Measurements from ENCODE around the gene AHCYL2.
"Not testable (repeated sequence)": the region's sequence is repeated elsewhere in the genome, so short reads cannot be mapped to it uniquely, and the experiment has no call there.

The AHCYL2 gene

DNA sequence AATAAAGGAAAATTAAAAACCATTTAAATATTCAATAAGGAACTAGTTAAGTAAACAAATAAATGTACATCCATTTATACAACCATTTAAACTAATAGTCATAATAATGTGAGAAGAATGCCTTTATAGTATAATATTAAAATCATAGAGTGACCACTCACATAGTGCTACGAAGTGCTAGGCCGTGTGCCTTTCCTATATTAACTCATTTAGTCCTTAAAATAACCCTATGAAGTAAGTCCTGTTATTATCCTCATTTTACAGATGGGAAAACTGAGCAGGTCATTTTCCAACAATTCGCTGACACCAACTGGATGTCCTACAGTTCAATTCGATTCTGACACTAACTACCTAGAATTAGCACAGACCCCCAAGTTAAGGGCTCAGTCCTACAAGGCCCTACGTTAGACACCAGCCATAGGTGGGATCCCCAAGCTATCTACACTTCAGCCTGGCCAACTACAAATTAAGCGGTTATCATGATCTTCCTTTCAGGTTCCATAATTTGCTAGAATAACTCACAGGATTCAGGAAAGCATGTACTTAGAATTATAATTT lies 213.5 kb downstream of the AHCYL2 start:
- H3K27ac ChIP-seq = no peak overlapping the region
- peaks cover 30% of the 10 kb centered on the region for H3K27me3 ChIP-seq
- TF ChIP-seq Cebpa-rat (IDR thresholded peaks at IDR 0.05) = no peak
- H3K9ac ChIP-seq = no peak overlapping the region
- H3K9me3 ChIP-seq = no peaks in the 10 kb centered on the region
- H3K36me3 ChIP-seq = no peaks in the 10 kb centered on the region
- peaks cover 5% of the 10 kb centered on the region; the same call in 1 of the 2 replicates for H4K20me1 ChIP-seq
- H3K4me2 ChIP-seq = no peak overlapping the region
- peaks cover 12% of the 10 kb centered on the region for H3K4me1 ChIP-seq
- no peak overlapping the region for H3K4me3 ChIP-seq

DNA sequence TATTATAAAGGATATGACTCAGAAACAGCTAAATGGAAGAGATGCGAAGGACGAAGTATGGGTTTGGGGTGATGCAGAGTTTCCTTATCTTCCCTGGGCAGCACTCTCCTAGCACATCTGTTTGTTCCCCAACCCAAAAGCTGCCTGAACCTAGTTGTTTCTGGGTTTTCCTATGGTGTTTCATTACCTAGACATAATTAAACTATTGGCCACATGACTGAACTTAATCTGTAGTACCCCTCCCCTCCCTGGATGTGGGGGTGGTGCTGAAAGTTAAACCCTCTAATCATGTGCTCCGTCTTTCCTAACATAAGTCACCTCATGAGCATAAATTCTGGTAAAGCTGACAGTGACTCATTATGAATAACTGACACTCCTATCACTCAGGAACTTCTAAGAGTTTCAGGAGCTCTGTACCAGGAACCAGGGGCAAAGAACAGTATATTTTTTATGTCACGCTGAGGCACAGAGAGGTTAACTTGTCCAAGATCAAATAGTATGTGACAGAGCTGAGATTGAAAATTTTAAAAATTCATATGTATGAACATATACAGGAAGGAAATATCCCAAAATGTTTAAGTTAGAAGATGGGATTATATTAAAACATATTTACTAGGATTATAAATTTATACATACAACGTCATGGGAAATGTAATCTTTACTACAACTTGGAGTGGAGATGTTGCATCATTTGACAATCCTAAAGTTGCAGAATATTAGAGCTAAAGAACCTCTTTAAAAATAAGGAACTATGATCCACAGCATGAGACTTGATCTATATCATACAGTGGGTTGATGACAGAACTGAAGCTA lies 214.2 kb downstream of the AHCYL2 start:
- Histone ChIP-seq H3K27ac (no peak overlapping the region), H3K9ac (no peak overlapping the region), H3K4me2 (no peak overlapping the region), H3K4me1 (peaks cover 13% of the 10 kb centered on the region), H4K20me1 (peaks cover 5% of the 10 kb centered on the region; the same call in 1 of the 2 replicates), H3K4me3 (no peak overlapping the region), H3K36me3 (no peaks in the 10 kb centered on the region), H3K9me3 (no peaks in the 10 kb centered on the region), H3K27me3 (peaks cover 23% of the 10 kb centered on the region)
- no peak for TF ChIP-seq Cebpa-rat (IDR thresholded peaks at IDR 0.05)

DNA sequence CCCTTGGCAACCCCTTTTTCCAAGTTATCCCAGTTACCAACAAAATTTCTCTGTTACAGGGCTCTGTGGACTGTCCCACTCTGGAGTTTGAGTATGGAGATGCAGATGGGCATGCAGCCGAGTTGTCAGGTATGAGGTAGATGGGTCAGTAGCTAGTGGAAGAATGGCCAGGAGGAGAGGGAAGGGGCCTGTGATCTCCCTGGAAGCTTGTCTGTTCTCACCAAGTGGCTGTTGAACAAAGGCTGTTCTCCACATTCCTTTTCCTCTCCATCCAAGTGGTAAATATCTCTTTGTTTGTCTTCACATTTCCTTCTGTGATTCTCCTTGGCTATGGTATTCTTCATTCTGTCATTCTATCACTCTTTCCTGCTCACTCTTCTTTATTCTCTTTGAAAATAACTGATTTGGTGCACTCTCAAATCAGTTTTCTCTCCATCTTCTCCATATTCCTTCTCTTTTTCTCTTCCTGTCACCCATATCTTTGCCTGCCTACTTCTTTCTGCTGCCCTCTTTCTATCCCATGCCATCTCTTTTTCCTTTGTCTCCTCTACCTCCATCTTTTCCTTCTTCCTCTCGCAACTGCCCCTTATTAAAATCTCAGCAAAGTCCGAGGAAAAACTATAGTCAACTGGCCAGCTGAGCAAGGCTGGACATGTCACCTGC lies 215.3 kb downstream of the AHCYL2 start:
- peaks cover 8% of the 10 kb centered on the region for H3K4me1 ChIP-seq
- H4K20me1 ChIP-seq = peaks cover 1% of the 10 kb centered on the region; the same call in 1 of the 2 replicates
- peaks cover 15% of the 10 kb centered on the region for H3K27me3 ChIP-seq
- no peak overlapping the region for H3K4me3 ChIP-seq
- H3K36me3 ChIP-seq = no peaks in the 10 kb centered on the region
- no peak for TF ChIP-seq Cebpa-rat (IDR thresholded peaks at IDR 0.05)
- no peaks in the 10 kb centered on the region for H3K9me3 ChIP-seq
- no peak overlapping the region for H3K27ac ChIP-seq
- H3K4me2 ChIP-seq = no peak overlapping the region
- H3K9ac ChIP-seq = no peak overlapping the region

DNA sequence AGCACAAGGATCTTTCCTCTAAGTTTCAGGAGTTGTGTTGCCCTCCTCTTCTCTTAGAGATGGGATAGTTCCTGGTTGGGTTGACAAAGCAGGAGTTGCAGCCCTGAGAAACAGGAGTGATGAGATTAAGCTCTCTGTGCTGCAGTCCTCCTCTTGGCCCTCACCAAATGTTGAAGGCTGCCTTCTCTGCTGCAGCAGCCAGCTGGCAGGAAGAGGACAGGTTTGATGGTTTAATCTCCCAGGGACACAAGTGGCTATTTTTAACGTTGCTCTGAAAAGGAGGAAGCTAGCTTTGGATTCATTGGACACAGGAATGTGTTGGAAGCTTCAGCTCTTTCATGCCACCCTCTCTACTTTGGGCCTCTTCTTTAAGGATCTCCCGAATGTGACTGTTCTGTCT lies 218.8 kb downstream of the AHCYL2 start:
- TF ChIP-seq Cebpa-rat (IDR thresholded peaks at IDR 0.05) = no peak

DNA sequence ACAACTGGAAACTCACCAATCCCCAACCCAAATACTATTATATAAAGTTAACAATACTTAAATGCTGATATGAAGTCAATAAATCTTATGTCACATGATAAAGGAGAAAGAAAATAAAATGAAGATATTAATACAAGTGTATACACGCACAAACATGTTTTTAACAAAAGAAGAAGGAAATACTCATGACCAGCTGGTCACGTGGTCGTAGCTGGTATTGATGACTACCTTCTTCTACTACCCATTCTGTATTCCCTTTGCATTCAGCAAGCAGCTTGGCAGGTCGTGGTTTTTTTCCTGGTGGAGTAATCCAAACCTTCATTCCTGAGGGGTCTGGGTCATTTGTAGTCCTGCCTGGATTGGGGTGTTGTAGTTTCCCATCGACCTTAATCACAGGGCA lies 219.9 kb downstream of the AHCYL2 start:
- H3K9ac ChIP-seq, H3K36me3 ChIP-seq, H3K27ac ChIP-seq, H3K4me3 ChIP-seq, H3K27me3 ChIP-seq, H3K4me2 ChIP-seq, H3K4me1 ChIP-seq, H4K20me1 ChIP-seq: not testable (repeated sequence)
- H3K9me3 ChIP-seq = peaks cover 17% of the 10 kb centered on the region

More for the DNA sequence above, 218.8 kb downstream of the AHCYL2 start:
- no peaks in the 10 kb centered on the region for H3K36me3 ChIP-seq
- no peak overlapping the region for H3K9ac ChIP-seq
- H3K27ac ChIP-seq = no peak overlapping the region
- H3K4me1 ChIP-seq = peaks cover 7% of the 10 kb centered on the region
- H3K4me2 ChIP-seq = peak overlapping the region; percentile 34
- H3K27me3 ChIP-seq = no peaks in the 10 kb centered on the region
- H3K9me3 ChIP-seq = peaks cover 8% of the 10 kb centered on the region
- H4K20me1 ChIP-seq = no peaks in the 10 kb centered on the region
- H3K4me3 ChIP-seq = no peak overlapping the region

DNA sequence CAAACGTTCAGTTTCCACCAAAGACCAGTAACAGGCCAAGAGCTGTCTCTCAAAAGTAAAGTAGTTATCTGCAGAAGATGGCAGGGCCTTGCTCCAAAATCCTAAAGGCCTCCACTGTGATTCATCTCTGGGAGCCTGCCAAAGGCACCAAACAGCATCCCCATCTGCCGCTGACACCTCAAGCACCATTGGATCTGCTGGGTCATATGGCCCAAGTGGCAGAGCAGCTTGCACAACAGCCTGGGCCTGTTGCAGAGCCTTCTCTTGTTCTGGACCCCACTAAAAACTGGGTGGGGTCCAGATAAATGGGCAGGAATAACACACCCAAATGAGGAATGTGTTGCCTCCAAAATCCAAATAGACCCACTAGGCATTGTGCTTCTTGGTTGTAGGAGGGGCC lies 222.1 kb downstream of the AHCYL2 start:
- not testable (repeated sequence) for H3K27ac ChIP-seq, H3K9ac ChIP-seq, H3K36me3 ChIP-seq, H3K4me2 ChIP-seq, H3K4me3 ChIP-seq, H3K4me1 ChIP-seq, H4K20me1 ChIP-seq, H3K27me3 ChIP-seq
- peaks cover 17% of the 10 kb centered on the region for H3K9me3 ChIP-seq

DNA sequence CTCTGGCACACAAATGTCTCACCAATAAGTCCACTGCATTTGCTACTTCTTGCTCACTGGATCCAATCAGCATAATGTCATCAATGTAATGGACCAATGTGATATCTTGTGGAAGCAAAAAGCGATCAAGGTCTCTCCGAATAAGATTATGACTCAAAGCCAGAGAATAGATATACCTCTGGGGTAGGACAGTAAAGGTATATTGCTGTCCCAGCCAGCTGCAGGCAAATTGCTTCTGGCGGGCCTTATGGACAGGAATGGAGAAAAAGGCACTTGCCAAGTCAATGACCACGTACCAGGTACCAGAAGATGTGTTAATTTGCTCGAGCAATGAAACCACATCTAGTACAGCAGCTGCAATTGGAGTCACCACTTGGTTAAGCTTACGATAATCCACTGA lies 222.6 kb downstream of the AHCYL2 start:
- not testable (repeated sequence) for H3K27me3 ChIP-seq, H3K9ac ChIP-seq, H3K4me1 ChIP-seq, H3K27ac ChIP-seq, H4K20me1 ChIP-seq, H3K4me3 ChIP-seq, H3K36me3 ChIP-seq, H3K4me2 ChIP-seq
- H3K9me3 ChIP-seq = peaks cover 17% of the 10 kb centered on the region

DNA sequence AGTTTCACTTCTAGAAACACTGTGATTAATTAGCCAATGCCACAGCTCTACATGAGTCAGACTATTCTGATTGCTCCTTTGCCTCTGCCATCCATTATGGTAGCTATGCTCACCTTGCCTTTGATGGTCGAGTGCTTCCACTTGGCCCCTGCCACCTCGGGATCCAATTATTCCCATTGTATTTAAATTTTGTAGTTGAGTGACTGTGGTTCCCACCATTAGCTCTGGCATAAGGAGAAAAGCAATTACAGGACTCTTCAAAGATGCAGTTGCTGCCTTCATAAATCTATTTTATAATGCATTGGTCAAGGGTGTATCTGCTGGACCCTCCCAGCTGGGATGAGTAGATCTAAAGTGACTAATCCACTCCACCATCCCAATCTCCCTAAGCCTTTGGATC lies 223.8 kb downstream of the AHCYL2 start:
- not testable (repeated sequence) for H3K27ac ChIP-seq, H3K4me1 ChIP-seq, H3K4me3 ChIP-seq, H3K27me3 ChIP-seq, H4K20me1 ChIP-seq, H3K9ac ChIP-seq, H3K4me2 ChIP-seq, H3K36me3 ChIP-seq
- H3K9me3 ChIP-seq = peaks cover 17% of the 10 kb centered on the region

DNA sequence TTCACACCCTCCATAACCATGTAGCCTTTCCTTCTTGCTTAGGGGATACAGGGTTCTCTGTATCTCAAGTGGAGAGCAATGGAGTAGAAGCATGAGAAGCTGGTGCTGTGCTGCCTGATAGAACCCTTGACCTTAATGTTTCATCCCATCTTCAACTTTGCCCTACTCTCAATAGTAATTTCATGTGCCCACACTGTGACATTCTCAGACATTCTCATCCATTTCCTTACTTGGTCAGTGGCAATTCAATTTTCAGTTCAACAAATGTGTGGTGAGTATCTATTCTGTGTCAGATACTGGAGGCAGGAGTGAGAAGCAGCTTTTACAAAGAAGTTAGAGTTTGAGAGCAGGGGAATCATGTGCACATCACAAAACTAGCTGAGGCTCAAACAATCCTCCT lies 225.5 kb downstream of the AHCYL2 start:
- Histone ChIP-seq H3K9me3 (peaks cover 17% of the 10 kb centered on the region), H3K27me3 (no peaks in the 10 kb centered on the region), H3K4me3 (no peak overlapping the region), H3K36me3 (no peaks in the 10 kb centered on the region), H4K20me1 (no peaks in the 10 kb centered on the region), H3K27ac (no peak overlapping the region), H3K4me2 (no peak overlapping the region), H3K4me1 (no peaks in the 10 kb centered on the region), H3K9ac (no peak overlapping the region)
- no peak for TF ChIP-seq Cebpa-rat (IDR thresholded peaks at IDR 0.05)

DNA sequence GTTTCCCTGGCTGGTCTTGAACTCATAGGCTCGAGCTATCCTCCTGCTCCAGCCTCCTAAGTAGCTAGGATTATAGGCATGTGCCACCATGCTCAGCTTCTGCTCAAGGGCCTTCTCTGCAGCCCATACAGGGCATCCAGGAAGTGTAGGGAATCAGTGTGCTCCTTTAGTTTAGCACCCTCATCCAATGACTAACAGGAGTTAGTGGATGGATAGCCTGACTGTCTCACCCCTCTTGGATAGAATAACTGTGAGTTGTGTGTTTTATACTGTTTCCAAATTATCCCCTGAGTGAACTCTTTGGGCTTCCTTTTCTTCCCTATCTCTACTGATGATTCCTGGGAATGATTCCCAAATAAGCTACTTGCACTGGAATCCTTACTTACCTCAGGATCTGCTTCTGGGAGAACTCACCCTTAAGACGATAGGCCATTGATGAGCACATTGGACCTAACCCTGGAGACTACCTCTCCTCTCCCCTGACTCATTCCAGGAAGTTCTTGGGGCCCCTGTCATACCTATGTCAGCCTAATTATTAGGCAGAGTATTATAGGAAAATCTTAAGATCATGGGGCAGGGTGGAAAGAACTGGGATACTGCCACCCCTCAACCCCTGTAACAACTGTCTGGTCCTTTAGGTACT lies 227.9 kb downstream of the AHCYL2 start:
- Histone ChIP-seq H3K4me1 (no peaks in the 10 kb centered on the region), H3K4me2 (no peak overlapping the region), H3K27ac (no peak overlapping the region), H3K36me3 (0 out of 2 replicates have a peak, but pooled peaks cover 5% of the 10 kb centered on the region), H4K20me1 (no peaks in the 10 kb centered on the region), H3K4me3 (no peak overlapping the region), H3K27me3 (no peaks in the 10 kb centered on the region), H3K9ac (no peak overlapping the region), H3K9me3 (peaks cover 17% of the 10 kb centered on the region)
- TF ChIP-seq Cebpa-rat (IDR thresholded peaks at IDR 0.05) = no peak

Measured in BLaER1 (cell line).